Spleen (tissue), 7 donors: Measurements from ENCODE around the gene LTB.

Source experiments
- CTCF ChIP-seq, 11 experiments: fragments of 200-600 bp in 7 of 11; fragments of 450-650 bp in 4 of 11; sonication (generic) in 4 of 11; IDR thresholded peaks in 8 of 11; conservative IDR thresholded peaks in 3 of 11; 1 replicate in 7 of 11; 2 replicates in 4 of 11; pipeline versions ENCODE4 v1.4.0 to v1.8.0; 2016 to 2021; ENCODE audit warnings: antibody characterized with exemption in 11 of 11, inconsistent platforms in 4 of 11, mild to moderate bottlenecking in 1 of 11
- POLR2A ChIP-seq, 3 donors: fragments of 450-650 bp; IDR thresholded peaks; one replicate each; pipeline ENCODE4 v1.5.1; 2017; ENCODE audit warnings: antibody characterized with exemption in 3 of 3, mild to moderate bottlenecking in 1 of 3
- POLR2AphosphoS5 ChIP-seq, 3 donors: sonication (generic); formaldehyde crosslinking; IDR thresholded peaks; one replicate each; pipeline ENCODE4 v1.5.1; 2017; ENCODE audit warnings: antibody characterized with exemption in 3 of 3
- donor health status: DM: no; HTN: no; CAD: no; lungs with moderate emphysema.
- donor health status: DM: no; HTN: no; CAD: no.
- donor health status: DM: no; HTN: no; CAD: no.

GRCh38 chr6:31569861-31570536 lies 12.2 kb downstream of the LTB start:
- no peak for TF ChIP-seq CTCF (IDR thresholded peaks at IDR 0.05 in 8 of 11, conservative IDR thresholded peaks at IDR 0.05 in 3 of 11)
- TF ChIP-seq POLR2A (IDR thresholded peaks at IDR 0.05) = no peak
- TF ChIP-seq POLR2AphosphoS5 (IDR thresholded peaks at IDR 0.05) = no peak
